ENCODE data around the gene MAP3K3. TPM values are rescaled to one million over a fixed set of nuclear protein-coding genes. Genes with fewer than 3 reads are reported as not detected.

The MAP3K3 gene
- total and polyA plus RNA-seq, 12 donors, result 21.1 to 79.3 (median 47.1) TPM

DNA sequence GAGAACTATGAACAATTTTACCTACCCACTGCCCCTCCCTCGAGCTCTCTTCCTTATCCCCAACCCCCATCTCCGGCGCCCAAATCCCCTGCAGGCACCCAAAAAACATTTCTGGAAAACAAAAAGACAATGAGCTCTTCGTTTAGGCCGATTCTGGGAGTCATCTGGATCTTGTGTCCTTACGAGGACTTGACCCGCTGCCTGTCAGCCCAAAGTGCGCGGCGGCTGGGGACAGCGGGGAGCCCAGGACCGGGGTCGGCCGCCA lies 118.9 kb downstream of the MAP3K3 start:
- intact Hi-C loops (cut with DNase I), result loop anchor here in 2 of 10 donors (1.0 to 10.0 kb wide), 3 partner anchors 32 to 116 kb away; partner anchors contain the start of genes CCDC47 (in 1 of the 2), LIMD2 (in 1 of the 2) and MAP3K3 (in 1 of the 2)
- Histone ChIP-seq H3K36me3 (peaks cover 0 to 30% (median 11%) of the 10 kb centered on the region in 9 donors), H3K9me3 (no peaks in the 10 kb centered on the region), H3K27ac (peak overlapping the region; percentile 72 to 96 (median 92)), H3K4me1 (peaks cover 6 to 22% (median 17%) of the 10 kb centered on the region in 9 donors), H3K4me3 (peak overlapping the region; percentile 69 to 97 (median 84)), H3K27me3 (no peaks in the 10 kb centered on the region)
- peak in 5 of 8 donors; percentile 2 to 55 (median 4) for ATAC-seq
- TF ChIP-seq CTCF (IDR thresholded peaks at IDR 0.05), result no peak
- 0% methylated on average over 14 of the region's 14 CpGs for WGBS, 2 donors
- DNase-seq, result no peak

DNA sequence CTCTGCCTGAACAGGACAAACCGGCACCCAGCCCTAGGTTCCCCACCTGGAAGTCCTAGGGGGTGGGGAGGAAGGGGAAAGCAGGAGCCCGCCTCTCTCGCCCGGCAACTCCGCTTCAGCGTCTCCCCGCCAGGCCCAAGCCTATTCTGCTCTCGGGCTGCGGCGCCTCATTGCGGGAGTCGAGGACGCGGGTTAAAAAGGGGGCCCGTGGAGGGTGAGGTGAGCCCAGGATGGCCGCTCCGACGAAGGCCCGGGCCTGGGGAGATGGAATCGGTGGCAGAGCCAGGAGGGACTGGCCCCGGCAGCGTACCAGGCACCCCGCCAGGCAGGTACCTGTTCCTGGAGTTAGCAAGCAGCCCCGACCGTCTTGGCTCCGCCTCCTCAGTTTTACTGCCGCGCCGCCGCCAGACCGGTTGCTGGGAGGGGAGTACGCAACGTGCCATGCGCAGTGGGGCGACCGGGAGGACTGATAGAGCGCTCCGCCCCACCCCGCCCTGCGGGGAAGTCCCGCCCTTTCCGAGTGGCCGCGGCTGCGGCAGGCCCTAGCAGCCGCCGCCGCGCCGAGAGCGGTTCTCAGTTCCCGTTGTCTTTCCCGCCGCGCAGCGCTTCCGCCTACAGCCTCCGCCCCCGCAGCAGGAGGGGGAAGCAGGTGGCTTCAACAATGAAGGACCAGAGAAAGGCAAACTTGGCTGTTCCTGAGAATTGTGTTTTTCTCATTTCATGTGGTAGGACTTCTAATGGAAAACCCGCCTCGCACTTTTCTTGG lies 119.4 kb downstream of the MAP3K3 start, which contains the start of gene STRADA:
STRADA (minus strand) TSS at position 392 of the 766 bp plus-strand sequence. CDS start 13,430 bp downstream, outside the sequence.
- H3K27me3 ChIP-seq, result no peaks in the 10 kb centered on the region
- peak within 1 kb of the TSS; percentile 69 to 97 (median 84) for H3K4me3 ChIP-seq
- WGBS, 2 donors, result 0% methylated on average over 56 to 61 of the region's 61 CpGs
- H3K9me3 ChIP-seq, result no peaks in the 10 kb centered on the region
- intact Hi-C loops (cut with DNase I), result loop anchor here in 2 of 10 donors (1.0 to 10.0 kb wide), 3 partner anchors 32 to 117 kb away; partner anchors contain the start of genes CCDC47 (in 1 of the 2), LIMD2 (in 1 of the 2) and MAP3K3 (in 1 of the 2)
- ATAC-seq (peak; percentile 99 to 100 (median 100)), DNase-seq (peak; percentile 98 to 99)
- H3K27ac ChIP-seq, result peak within 1 kb of the TSS; percentile 72 to 96 (median 92)
- TF ChIP-seq CTCF (IDR thresholded peaks at IDR 0.05), result peak in 1 of 9 donors; percentile 19
- peaks cover 6 to 22% (median 16%) of the 10 kb centered on the region in 9 donors for H3K4me1 ChIP-seq
- peaks cover 0 to 35% (median 16%) of the 10 kb centered on the region in 9 donors for H3K36me3 ChIP-seq

Other genes starting within 250 kb of the MAP3K3 start
- 10 to 100 TPM in 4 of 10 donors, 1 to 10 TPM in 6; 5.5 to 22.8 (median 8.5) TPM for gene CYB561, start 176.1 kb upstream of the MAP3K3 start, total RNA-seq
- gene CYB561, start 176.1 kb upstream of the MAP3K3 start, polyA plus RNA-seq, result 10 to 100 TPM in 1 of 2 donors, 1 to 10 TPM in 1; 7.8 to 12.2 TPM
- 10 to 100 TPM in 9 of 10 donors, 1 to 10 TPM in 1; 2.0 to 25.8 (median 13.2) TPM for gene ACE, start 145.4 kb upstream of the MAP3K3 start, total RNA-seq
- gene ACE, start 145.4 kb upstream of the MAP3K3 start, polyA plus RNA-seq, result 10 to 100 TPM in 1 of 2 donors, 1 to 10 TPM in 1; 3.0 to 10.1 TPM
- under 1 TPM in 1 of 10 donors, not detected in 9; 0.11 TPM for gene KCNH6, start 99.1 kb upstream of the MAP3K3 start, total RNA-seq
- gene KCNH6, start 99.1 kb upstream of the MAP3K3 start, polyA plus RNA-seq, result not detected
- gene DCAF7, start 71.9 kb upstream of the MAP3K3 start, total RNA-seq, result 10 to 100 TPM; 35.2 to 60.7 (median 42.8) TPM
- gene DCAF7, start 71.9 kb upstream of the MAP3K3 start, polyA plus RNA-seq, result 10 to 100 TPM; 10.2 to 16.9 TPM
- gene TACO1, start 21.5 kb upstream of the MAP3K3 start, total RNA-seq, result 10 to 100 TPM; 37.2 to 51.4 (median 45.2) TPM
- 10 to 100 TPM; 33.1 to 52.3 TPM for gene TACO1, start 21.5 kb upstream of the MAP3K3 start, polyA plus RNA-seq
- 10 to 100 TPM in 1 of 10 donors, 1 to 10 TPM in 9; 1.8 to 30.6 (median 3.3) TPM for gene LIMD2, start 77.7 kb downstream of the MAP3K3 start, total RNA-seq
- 10 to 100 TPM in 1 of 2 donors, 1 to 10 TPM in 1; 8.2 to 10.0 TPM for gene LIMD2, start 77.7 kb downstream of the MAP3K3 start, polyA plus RNA-seq
- gene STRADA, start 119.4 kb downstream of the MAP3K3 start, total RNA-seq, result 10 to 100 TPM; 12.2 to 19.0 (median 17.7) TPM
- 10 to 100 TPM; 15.7 to 30.0 TPM for gene STRADA, start 119.4 kb downstream of the MAP3K3 start, polyA plus RNA-seq
- 100 to 1,000 TPM in 3 of 10 donors, 10 to 100 TPM in 7; 76.7 to 153 (median 90.6) TPM for gene CCDC47, start 151.2 kb downstream of the MAP3K3 start, total RNA-seq
- gene CCDC47, start 151.2 kb downstream of the MAP3K3 start, polyA plus RNA-seq, result 10 to 100 TPM; 32.0 to 86.7 TPM
- 10 to 100 TPM; 54.8 to 69.9 (median 65.0) TPM for gene DDX42, start 151.8 kb downstream of the MAP3K3 start, total RNA-seq
- 10 to 100 TPM; 27.7 to 56.4 TPM for gene DDX42, start 151.8 kb downstream of the MAP3K3 start, polyA plus RNA-seq
- 100 to 1,000 TPM in 9 of 10 donors, 10 to 100 TPM in 1; 92.9 to 153 (median 119) TPM for gene PSMC5, start 205.0 kb downstream of the MAP3K3 start, total RNA-seq
- gene PSMC5, start 205.0 kb downstream of the MAP3K3 start, polyA plus RNA-seq, result 100 to 1,000 TPM; 161 to 228 TPM
- gene FTSJ3, start 205.2 kb downstream of the MAP3K3 start, total RNA-seq, result 10 to 100 TPM; 17.5 to 43.0 (median 28.4) TPM
- 10 to 100 TPM; 14.0 to 29.9 TPM for gene FTSJ3, start 205.2 kb downstream of the MAP3K3 start, polyA plus RNA-seq
- gene SMARCD2, start 220.3 kb downstream of the MAP3K3 start, total RNA-seq, result 10 to 100 TPM; 11.6 to 35.7 (median 17.3) TPM
- 10 to 100 TPM; 23.6 to 31.3 TPM for gene SMARCD2, start 220.3 kb downstream of the MAP3K3 start, polyA plus RNA-seq

Measured in heart right ventricle (tissue), 16 donors.